GM18505 (cell line): Measurements from ENCODE around the gene PROCR.
"Not testable (repeated sequence)": the region's sequence is repeated elsewhere in the genome, so short reads cannot be mapped to it uniquely, and the experiment has no call there.

ENCODE experiments used
- ATAC-seq: cut with Tn5 transposase; IDR thresholded peaks from one replicate; pipeline ENCODE4 v1.9.1; 2021; ENCODE audit not compliant: unreplicated experiment
- POLR2A ChIP-seq: IDR thresholded peaks from 4 replicates; pipeline ENCODE4 v1.6.1; 2011; ENCODE audit warnings: borderline replicate concordance; ENCODE audit not compliant: insufficient read depth, insufficient read length; ENCODE audit errors: extremely low read depth

The PROCR gene

DNA sequence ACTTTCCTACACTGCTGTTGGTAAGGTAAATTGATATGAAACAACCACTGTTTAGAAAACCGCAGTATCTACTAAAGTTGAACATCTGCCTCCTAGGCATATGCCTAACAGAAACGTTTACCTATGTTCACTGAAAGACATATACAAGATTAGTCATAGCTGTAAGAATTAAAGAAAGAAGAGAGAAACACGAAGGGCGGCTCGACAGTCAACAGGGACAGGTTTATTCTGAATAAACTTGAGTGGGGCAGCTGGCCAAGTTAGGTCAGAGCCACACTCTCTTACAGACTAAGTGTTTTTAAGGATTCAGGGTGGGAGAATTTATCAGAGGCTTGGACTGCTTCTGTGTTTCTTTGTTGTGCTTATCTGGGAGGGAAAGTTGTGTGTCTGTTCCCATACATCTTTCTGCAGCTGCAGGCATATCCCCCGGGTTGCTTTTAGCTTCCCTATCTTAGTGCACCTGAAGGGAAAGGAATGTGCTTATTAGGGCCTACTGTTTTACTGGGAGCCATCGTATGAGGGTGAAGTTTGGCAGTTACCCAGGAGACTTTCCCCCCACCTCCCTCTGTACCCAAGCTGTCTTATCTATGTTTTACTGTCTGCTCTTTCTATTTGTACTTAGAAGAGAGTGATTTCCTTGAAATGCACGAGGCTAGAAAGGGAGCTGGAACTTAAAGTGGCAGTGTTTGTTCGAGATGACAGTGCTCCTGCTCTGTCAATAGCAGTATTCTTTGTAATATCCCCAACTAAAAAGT is 20.4 kb downstream of the PROCR start:
- no peak for ATAC-seq
- no peak for TF ChIP-seq POLR2A

DNA sequence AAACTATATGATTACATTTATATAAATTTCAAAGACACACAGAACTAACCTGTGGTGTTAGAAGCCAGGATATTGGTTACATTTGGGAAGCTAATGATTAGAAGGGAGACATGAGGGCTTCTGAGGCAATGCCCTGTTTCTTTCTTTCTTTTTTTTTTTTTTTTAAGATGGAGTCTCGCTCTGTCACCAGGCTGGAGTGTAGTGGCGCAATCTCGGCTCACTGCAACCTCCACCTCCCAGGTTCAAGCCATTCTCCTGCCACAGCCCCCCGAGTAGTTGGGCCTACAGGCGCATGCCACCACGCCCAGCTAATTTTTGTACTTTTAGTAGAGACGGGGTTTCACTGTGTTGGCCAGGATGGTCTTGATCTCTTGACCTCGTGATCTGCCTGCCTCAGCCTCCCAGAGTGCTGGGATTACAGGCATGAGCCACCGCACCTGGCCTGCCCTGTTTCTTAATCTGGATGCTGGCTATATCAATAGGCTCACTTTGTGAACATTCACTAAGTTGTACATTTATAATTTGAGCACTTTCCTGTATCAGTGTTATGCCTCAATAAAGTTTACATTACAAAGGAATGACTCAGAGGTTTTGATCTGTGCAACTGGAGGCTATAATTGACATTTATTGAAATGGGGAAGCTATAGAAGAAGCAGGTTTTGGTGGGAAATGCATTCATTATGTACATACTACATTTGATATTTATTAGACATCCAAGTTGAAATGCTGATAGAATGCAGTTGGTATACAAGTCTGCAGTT is 21.3 kb downstream of the PROCR start:
- not testable (repeated sequence) for ATAC-seq

DNA sequence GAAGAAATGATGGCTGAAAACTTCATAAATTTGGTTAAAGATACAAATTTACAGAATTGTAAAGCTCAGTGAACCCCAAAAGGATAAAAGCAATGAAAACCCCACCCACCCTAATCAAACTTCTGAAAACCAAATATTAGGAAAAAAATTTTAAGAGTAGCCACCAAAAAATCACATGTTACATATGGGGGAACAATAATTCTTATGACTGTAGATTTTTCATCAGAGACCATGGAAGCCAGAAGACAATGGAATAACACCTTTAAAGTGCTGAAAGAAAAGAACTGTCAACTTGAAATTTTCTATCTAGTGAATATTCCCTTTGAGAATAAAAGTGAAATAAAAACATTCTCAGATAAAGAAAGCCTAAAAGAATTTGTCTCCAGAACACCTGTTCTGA is 24.4 kb downstream of the PROCR start:
- TF ChIP-seq POLR2A: no peak
- ATAC-seq: no peak

DNA sequence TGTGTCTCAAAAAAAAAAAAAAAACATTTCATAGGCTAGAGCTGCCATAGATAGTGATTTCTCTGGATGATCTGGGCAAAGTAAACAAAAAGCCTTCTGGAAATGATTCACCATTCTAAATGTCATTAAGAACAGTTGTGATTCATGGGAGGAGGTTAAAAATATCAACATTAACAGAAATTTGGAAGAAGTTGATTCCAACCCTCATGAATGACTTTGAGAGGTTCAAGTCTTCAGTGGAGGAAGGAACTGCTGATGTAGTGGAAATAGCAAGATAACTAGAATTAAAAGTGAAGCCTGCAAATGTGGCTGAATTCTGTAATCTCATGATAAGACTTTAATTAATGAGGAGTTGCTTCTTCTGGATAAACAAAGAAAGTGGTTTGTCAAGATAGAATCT is 27.9 kb downstream of the PROCR start:
- TF ChIP-seq POLR2A: no peak
- ATAC-seq: no peak

DNA sequence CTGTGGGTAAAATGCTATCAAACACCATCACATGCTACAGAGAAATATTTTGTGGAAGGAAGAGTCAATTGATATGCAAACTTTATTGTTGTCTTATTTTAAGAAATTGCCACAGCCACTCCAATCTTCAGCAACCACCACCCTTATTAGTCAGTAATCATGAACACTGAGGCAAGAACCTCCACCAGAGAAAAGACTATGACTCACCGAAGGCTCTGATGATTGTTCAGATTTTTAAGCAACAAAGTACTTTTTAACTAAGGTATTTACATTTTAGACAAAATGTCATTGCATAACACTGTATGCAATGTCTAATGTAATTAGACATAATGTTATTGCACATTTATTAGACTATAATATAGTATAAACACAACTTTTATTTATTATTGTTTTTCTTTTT is 28.4 kb downstream of the PROCR start:
- no peak for ATAC-seq
- no peak for TF ChIP-seq POLR2A

DNA sequence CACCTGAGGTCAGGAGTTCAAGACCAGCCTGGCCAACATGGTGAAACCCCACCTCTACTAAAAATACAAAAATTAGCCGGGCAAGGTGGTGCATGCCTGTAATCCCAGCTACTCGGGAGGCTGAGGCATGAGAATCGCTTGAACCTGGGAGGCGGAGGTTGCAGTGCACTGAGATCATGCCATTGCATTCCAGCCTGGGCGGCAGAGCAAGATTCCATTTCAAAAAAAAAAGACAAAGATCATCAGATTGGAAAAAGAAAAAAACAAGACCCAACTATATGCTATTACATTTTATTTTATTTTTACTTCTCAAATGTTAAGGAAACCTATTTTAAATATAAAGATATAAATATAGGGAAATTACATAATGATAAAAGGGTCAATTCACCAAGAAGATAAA is 29.6 kb downstream of the PROCR start:
- ATAC-seq: not testable (repeated sequence)

DNA sequence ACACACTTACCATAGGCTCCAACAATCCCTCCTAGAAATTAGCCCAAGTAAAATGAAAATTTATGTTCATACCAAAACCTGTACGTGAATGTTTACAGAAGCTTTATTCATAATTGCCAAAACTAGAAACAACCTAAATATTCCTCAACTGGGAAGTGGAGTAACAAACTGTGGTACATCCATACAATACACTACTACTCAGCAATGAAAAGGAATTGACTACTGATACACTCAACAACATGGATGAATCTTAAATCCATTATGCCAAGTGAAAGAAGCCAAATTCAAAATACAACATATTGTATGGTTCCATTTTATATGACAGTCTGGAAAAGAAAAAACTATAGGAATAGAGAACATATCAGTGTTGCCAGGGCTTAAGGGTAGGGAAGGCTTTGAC is 34.9 kb downstream of the PROCR start:
- no peak for ATAC-seq
- no peak for TF ChIP-seq POLR2A

DNA sequence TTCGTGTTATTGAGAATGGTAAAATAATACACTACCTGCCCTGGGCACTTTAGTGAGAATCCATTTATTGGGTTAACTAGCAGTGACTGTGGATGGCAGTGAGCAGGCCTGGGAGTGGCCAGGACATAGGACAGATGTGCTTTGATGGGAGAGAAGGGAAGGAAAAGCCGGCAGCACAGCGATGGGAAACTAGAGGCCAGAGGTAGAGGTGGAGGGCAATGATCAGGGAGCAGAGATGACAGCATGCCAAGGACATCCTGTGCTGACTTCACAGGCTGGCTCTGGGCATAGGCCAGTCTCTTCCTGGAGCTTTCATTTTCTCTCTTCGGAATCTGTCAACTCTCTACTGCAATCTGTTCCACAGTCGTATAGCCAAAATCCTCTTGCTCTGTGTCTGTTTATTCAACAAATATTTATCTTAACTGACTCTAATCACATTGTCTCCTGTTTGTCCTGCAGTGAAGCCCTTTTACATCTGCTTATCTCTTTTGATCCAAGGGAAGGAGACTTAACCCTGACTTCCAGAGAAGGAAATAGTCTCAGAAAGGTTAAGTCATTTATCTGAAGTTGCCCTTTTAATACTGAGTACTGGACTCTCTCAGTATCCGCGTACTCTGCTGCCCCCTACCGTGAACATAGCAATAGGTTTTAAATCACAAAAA is 36.2 kb downstream of the PROCR start:
- TF ChIP-seq POLR2A: no peak
- no peak for ATAC-seq

DNA sequence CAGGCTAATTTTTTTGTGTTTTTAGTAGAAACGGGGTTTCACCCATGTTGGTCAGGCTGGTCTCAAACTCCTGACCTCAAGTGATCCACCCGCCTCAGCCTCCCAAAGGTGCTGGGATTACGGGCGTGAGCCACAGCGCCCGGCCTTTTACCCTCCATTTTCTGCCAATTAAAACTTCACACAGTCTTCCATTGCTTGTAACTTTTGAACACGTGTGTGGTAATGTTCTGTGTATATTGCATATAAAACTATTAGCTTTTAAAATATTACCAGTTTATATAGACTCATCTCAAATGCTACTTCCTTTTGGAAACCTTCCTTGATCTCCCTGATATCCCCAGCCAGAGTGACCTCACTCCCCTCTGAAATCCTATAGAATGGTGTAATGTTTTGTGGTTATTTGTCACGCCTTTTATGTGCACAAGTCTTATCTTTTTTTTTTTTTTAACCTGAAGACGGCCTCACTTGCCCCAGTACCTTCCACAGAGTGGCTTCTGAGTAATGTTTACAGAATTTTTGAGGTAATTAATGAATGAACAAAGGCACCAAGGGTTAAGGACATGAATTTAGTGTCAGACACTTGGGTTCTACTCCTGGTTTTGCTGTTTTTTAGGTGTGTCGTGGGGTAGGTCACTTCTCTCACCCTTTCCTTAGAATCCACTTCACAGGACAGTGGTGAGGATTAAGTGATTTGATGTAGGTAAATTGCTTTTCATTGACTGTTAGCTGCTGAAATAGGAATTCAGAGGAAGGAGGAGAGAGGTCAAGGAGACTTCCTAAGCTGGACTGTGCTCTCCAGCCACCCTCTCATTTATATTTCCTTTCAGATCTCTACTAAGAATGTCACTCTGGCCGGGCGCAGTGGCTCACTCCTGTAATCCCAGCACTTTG is 43.4 kb downstream of the PROCR start:
- TF ChIP-seq POLR2A: no peak
- no peak for ATAC-seq

DNA sequence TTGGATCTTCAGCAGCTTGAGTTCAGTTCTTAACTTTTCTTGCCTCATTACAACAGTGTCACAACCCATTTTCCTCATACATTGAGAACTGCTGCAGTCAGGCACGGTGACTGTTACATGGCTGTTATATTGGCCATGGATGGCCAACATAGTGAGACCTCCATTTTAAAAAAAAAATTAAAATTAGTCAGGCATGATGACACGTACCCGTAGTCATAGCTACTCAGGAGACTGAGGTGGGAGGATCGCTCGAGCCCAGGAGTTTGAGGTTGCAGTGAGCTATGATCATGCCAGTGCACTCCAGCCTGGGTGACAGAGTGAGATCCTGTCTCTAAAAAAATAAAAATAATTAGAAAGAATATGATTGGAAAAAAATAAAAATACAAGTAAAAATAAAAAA is 44.7 kb downstream of the PROCR start:
- no peak for ATAC-seq

DNA sequence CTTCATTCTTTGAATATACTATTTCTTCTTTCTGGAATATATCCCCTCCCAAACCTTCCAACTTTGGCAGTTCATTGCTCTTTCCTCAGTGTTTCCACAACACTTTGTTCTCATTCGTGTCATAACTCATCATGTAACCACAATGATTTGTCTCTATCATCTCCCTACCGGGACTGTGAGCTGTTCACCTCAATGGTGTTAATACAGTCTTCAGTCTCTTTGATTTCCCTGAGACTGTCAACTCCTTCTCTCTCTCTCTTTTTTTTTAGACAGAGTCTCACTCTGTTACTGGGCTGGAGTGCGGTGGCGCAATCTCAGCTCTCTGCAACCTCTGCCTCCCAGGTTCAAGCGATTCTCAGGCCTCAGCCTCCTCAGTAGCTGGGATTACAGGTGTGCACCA is 52.1 kb downstream of the PROCR start:
- ATAC-seq: no peak
- TF ChIP-seq POLR2A: no peak

More for the DNA sequence above, 44.7 kb downstream of the PROCR start:
- TF ChIP-seq POLR2A: no peak

DNA sequence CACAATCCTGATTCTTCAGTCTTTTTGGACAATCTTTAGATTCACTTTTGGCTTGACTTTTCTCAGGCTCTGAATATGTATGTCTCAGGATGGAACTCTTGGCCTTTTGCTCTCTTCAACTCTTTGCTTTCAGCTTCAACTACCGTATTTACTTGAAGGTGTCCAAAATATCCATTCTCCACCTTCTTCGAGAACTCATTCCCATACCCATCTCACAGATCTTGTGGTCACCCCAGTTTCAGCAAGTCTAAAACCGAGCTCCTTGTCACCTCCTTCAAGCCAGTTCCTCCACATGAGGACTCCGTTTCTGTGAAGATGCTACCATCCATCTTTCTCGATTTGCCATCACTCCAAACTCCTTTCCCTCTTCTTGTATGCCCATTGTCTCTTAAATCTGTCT is 52.7 kb downstream of the PROCR start:
- ATAC-seq: no peak
- TF ChIP-seq POLR2A: no peak
